Activated CD4-positive, alpha-beta T cell treated with anti-CD3 and anti-CD28 coated beads for 24 hours (primary cell): Measurements from ENCODE around the gene MYO1E.

Experiments used
- DNase-seq, 2 donors: peaks; one replicate each; pipeline ENCODE4 v3.0.0-alpha.2; 2020; ENCODE audit warnings: low read depth in 2 of 2

MYO1E gene

DNA sequence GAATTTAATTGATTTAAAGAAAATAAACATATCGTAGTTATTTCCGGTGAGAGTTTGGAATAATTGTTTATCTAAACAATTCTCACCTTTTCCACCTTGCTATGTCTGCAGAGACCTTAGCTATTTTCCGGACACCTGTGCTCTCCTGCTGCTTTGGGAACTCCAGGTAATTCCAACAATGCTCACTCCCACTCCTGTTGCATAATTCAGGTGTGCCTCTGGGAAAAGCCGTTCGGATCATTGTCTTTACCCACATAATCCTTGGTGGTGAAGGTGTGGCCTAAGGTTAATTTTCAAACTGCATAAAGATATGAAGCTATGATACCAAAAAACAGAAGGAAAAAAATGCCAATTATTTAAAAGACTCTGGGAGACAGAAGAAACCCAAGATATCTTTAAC lies 106.6 kb downstream of the MYO1E start:
- no peak for DNase-seq

DNA sequence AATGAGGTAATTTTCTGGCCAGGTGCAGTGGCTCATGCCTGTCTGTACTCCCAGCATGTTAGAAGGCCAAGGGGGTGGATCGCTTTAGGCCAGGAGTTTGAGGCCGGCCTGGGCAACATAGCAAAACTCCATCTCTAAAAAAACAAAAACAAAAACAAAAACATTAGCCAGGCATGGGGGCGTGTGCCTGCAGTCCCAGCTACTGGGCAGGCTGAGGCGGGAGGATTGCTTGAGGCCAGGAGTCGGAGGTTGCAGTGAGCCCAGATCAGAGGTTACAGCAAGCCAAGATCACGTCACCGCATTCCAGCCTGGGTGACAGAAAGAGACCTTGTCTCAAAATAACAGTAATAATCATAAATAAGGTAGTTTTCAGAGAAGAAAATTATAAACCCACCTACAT lies 110.4 kb downstream of the MYO1E start:
- DNase-seq, result no peak

DNA sequence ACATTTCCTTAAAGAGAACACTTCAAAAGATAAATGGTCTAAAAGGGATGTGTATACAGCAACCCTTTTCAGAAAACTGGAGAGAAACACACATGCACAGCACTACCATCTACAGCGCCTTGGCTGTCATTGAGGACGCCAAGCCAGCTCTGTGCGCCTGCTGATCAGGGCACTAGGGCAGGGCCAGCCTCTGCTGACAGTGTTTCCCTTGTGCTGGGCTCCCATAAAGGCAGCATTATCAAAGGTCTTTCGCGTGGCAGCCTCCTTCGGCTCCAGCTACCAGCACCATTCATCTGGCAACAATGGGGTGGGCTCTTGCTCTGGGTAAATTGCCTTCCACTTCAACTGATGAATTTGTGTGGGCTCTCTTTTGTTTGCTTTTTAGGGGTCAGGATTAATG lies 112.6 kb downstream of the MYO1E start:
- DNase-seq, result no peak

DNA sequence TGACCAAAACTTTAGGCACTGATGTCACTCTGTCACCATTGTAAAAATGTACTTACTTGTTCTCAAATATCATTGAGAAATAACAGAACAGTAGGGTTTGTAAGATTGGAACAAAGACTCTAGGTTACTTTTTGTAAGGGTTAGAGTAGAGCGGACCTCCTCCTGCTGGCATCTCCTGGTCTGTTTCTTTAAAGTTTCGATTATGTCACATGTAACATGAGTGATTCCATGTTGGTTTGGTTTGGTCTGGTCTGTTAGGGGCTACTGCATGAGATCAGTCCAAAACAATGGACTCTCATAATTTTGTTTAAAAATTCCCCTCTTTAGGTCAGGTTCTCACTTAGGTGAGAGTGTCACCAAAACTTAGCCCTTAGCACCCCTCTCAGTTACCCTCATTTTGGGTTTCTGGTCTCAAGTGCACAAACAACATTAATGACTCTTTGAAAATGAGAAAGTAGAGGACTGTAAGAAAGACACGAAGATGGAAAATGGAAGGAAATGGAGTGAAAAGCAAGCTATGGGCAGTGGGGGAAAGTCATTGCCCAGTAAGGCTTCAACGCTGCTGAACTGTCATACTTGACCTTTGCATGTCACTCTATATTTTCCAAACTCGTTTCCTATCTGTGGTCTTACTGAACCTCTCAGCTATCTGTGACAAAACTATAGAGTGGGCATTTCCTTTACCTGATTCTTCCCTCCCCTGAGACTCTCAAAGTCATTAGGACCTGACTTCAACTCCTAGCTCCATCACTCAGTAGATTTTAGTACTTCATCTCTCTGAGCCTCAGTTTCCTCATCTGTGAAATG lies 113.3 kb downstream of the MYO1E start:
- DNase-seq, result no peak

DNA sequence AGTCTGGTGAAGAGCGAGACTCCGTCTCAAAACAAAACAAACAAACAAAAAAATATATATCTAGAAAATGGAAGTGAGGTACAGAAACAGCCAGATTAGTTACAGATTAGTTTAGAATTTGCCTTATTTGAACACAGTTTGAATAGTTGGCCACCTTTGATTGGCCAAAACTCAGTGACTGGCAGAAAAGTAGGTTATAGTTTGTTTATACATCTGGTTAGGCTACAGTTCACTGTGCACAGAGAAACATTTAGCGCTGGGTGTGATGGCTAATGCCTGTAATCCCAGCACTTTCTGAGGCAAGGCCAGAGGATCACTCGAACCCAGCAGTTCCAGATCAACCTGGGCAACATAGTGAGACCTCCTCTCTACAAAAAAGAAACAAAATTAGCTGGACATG lies 114.4 kb downstream of the MYO1E start:
- no peak for DNase-seq

DNA sequence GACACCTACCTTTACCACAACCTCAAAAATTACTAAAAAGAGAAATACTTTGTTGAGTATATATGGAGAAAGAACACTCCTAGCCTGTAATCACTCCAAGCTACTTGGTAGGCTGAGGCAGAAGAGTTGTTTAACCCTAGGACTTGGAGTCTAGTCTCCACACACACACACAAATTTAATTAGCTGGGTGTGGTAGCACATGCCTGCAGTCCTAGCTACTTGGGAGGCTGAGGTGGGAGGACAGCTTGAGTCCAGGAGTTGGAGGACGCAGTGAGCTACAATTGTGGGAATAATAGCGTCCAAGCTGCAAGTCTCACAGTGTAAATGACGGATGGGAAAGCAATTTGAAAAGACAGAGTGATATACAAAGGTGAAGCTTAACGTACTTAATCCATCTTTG lies 115.5 kb downstream of the MYO1E start:
- no peak for DNase-seq

DNA sequence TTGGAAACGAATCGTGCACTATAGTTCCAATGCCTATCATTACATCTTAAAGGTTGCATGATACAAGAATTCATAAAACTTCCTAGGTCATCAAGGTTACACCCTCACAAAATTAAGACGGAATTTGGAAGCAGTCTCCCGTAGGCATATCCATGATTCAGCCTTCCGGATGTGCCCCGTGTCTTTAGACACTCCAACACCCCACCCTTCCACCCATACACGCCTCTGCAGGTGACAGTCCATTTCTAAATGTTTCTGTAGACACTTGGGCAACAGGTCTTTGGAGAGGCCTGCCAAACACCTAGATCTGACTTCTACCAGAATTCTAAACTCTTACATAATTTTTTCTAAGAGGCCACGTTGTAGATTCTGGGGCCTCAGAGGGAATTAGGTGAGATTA lies 116.2 kb downstream of the MYO1E start:
- DNase-seq, result no peak

DNA sequence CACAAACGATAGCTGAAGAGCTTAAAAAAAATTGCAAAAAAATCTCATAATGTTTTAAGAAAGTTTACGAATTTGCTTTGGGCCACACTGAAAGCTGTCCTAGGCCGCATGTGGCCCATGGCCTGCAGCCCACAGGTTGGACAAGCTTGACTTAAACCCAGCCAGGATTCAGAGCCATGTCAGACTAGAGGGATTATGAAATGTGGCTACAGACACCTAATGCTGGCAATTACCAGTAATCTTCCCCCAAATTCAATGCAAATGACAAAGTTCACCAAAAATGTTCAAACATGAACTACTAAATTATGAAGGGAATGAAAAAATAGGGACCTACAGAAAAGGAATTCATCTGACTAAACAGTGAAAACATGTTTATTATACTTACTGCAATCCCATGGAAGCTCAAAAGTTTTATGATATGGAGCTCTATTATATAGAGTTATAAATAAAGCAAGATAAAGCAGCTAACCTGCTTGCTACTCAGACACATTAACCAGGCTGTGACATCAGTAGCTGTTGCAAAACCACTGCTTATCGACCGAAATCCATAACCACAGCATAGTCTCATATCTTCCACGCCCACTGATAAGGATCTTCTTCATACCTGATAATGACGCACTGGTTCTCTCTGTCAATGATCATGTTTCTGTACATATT lies 116.9 kb downstream of the MYO1E start:
- no peak for DNase-seq

DNA sequence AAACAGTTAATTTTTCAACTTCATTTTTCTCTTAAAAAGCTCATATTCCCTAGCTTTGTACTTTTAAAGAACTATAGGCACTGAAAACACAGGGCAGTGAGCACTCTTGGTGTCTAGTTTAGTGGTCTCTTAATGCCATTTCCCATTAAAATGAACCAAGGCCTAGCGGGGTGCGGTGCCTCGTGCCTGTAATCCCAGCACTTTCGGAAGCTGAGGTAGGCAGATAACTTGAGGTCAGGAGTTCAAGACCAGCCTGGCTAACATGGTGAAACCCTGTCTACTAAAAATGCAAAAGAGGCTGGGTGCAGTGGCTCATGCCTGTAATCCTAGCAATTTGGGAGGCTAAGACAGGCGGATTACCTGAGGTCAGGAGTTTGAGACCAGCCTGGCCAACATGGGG lies 120.5 kb downstream of the MYO1E start:
- no peak for DNase-seq

DNA sequence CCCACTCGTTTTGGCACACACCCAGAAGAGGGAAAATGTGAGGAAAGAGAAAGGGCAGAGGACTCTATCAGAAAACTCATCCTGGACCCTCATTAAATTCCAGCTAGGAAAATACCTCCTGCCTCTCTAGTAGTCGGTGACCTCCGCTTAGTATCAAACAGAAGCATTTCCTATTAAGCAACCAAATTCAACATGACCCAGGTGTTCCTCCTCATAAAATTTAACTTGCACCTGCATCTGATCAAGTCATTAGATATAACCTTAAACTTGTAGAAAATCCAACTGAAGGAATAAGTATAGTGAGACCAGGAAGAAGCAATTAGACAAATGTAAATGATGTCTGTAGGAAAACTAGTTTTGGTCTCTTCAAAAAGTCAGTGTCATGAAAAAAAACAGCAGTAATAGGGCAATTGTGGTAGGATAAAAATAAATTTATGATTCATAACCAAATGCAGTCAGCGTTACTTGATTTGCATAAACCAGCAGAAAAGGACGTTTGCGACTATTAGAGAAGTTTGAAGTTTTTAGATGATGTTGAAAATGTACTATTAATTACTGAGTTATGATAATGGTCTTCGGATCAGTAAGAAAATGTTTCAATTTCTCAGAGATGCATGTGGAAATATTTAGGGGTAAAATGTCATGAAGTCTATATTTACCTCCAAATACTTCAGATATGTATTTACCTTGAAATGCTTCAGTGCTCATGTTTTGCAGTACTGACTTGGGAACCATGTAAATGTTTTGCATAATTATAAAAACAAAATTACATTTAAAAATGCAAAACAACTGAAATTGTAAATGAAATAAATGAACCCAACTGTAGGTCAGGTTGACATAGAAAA lies 121.4 kb downstream of the MYO1E start:
- no peak for DNase-seq

DNA sequence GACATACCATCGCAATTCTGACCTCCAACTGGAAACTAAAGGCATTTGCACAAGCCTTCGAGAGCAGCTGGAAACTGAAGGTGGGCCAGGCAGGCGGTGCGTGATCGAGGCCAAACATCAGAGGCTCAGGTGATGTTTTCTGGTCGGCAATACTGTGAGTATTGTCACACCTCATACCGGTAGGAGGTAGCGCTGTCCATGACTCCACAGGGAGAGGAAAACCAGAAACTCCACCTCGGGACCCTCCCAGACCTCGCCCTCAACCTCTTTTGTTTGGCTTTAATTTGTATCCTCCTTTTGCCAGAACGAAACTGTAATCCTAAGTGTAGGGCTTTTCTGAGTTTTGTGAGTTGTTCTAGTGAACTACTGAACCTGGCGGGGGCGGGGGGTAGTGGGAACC lies 122.4 kb downstream of the MYO1E start:
- no peak for DNase-seq

DNA sequence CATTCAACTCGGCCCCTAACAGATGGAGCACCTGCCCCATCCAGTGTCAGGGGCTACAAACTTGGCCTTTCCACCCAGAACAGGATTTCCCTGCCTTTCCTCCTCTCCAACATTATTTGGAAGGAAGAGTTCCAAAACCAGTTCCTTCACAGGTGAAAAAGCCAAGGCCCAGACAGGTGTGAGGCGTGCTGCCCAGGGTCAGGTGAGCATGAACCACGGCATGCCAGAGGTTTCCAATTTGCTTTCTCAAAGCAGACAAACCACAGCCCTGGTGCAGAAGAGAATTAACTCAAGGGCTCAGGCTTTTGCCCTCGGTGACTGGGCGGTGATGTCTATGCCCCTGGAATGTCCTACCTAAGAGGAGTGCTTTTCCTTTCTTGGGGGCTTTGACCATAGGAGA lies 122.9 kb downstream of the MYO1E start:
- DNase-seq, result no peak

DNA sequence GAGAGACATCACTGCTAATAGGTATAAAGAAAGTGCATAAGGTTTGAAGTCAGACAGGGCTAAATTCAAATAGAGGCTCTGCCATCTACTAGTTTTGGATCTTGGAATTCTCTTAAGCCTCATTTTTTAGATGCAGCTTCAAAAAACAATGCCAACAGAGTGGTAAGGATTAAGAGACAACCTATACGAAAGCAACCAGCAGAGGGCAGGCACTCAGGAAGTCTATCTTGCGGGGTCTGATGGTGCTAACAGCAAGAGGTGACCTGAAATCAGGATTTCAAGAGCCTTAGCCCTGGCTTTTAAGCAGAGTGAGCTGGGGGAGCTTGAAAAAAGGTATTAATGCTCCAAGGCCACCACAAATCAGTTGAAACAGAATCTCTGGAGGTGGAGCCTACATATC lies 125.3 kb downstream of the MYO1E start:
- DNase-seq, result peak; percentile 18 to 22

DNA sequence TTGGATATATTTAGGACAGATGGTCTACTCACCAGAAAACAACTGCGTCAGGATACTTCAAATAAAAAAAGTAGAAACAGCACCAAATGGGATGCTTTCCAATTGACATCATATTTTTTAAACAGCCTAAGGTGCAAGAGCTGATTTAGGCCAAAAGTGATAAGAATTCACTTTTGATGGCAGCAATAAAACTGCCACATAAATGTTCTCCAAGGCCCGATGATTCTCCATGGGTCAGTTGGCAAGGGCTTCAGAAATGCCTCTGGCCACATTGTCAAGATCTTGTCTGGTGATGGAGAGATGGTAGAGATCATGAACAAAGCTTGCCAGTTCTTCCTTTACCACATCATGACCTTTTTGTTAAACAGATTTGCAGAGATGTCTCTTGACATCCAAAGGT lies 127.1 kb downstream of the MYO1E start:
- DNase-seq, result no peak

DNA sequence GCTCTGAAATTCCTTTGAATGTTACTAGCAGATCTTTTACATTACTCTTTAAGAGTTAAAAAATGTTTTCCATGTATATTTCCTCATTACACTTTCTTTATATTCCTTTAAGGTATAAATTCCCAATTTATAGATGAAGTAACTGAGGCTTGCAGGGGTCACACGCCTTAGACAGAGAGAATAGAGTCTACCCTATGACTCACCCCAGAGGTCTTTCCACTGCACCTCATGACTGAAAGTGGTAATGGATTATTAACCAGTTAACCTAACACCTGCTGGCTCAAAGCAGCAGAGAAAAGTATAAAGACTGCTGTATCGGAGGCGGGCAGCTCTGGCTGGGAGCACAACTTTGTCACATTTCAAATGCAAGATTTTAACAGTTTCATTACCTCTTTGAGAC lies 128.3 kb downstream of the MYO1E start:
- no peak for DNase-seq

DNA sequence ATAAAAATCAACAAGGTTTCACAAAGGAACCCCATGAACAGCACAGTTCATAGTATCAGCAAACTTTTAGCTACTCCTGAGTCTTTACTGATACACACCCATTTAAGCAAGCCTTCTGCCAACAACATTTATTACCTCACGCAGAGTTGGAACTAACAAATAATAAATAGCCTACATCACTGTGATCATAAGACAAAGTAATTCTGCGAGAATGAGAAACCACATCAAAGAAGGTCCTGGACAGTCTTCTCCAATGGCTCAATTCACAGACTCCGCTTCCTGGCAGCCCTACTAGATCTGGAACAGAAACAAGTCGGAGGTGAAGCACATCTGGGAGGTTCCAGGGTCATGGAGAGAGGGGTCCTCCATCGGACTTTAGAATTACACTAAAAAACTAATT lies 129.0 kb downstream of the MYO1E start:
- no peak for DNase-seq

DNA sequence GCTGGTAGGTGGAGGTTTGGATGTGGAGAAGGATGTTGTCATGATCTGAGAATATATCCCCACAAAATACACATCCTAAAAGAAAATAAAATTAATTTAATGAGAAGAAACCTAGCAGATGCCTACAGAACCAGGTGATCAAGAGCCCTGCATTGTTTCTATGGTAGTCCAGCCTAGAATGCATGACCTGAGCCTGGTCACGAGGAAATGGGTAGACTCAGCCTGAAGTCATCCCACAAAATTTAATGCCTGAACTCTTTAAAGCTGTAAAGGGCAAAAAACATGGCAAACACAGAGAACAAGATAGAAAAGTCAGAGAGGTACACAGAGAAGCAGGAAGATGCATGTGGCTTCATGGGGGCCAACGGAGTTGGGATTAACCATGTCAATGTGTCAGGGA lies 130.0 kb downstream of the MYO1E start:
- DNase-seq, result no peak

DNA sequence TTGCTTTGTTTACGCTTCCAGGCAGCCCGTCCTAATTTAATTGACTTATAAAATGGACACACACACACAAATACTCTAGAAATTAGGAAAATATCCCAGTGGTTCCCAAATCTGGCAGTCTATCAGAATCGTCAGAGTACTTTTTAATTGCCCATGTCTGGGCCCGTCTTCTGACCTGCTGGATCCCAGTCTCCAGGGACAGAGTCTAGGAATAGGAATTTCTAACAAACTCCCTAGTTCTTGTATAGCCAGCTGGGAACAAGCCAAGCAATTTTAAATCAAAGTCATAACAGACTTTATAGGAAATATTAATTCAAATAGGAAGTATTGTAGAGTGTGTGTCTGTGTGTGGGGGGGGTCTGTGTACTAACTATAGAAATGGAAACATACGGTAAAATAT lies 132.6 kb downstream of the MYO1E start:
- no peak for DNase-seq

DNA sequence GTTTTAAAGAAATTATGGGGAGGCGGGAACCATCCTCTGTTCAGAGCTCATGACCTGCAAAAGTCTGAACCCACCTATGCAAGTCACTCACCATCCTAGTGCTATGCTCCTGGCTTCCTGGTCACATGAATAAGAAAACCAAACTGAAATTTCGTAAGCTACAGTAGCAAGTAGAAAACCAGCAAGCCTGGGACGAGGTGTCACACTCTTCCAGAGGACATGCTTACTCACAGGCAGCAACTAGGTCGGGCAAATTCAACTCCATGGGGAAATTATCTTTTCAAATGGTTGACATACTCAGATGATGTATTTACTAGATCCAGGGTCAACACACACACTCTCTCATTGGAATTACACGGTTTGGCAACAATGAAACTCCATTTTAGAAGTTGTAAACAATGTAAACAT lies 134.7 kb downstream of the MYO1E start:
- no peak for DNase-seq

DNA sequence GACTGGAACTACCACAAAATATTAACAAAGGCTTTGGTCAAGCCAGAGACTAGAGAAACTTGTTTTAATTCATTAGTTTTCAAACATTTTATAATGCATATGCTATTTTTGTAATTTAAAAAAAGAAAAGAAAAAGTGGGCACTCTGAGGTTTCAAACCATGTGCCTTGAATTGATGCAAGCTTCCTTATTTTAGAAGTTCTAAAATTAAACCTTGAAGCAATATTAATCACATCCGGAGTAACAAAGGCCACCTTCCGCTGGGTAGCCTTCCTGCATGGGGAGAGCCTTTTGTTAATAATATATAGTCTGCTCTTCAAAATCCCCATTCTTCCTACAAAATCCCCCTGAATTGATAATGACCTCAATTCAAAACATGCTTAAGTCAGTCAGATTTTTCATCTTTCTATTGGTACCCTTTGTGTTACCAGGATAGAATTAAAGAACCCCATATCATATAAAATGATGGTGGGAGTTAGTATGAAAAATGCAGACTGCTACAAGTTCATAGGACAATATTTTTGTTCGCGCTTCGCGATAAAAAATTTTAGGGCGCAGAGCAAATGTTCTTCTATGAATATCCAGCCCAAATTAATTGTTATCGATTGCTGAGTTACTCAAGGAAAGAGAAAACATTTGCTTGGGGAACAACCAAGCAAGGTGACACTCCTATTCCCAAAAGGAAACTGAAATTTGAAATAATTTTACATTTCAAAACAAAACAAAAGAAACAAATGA lies 135.4 kb downstream of the MYO1E start:
- DNase-seq, result no peak

DNA sequence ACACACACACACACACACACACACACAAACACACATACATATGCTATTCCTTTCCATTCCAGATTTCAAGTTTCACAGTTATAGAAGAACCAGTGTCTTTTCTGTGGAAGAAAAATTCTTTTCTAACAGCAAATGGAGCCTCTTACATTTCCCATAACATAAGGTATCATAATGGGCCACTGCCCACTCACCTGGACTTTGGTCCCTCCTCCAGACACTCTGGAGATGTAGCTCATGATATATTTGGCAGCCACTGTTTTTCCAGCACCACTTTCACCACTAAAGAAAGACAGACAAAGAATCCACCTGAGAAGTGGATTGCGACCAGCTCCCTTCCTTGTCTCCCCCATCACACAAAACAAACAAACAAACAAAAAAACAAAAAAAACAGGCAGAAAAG lies 136.3 kb downstream of the MYO1E start:
- no peak for DNase-seq

DNA sequence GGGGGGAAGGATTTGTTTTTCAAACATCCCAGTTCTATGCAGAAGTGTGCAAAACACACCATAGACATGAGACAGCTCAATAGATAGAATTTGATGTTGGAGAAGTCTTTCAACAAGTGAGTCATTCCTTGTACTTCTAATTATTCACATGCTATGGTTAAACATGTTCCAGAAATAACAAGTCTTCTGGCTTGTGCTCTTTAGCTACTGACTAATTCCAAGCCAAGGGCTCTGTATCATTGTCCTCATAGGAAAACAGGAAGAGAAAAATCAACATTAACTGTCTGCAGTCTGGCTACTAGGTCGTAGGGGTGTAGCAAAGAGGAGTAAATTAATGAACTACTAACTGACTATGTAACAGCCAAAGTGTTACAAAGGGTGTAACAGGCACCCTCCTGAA lies 140.2 kb downstream of the MYO1E start:
- no peak for DNase-seq
